DMS114 treated with DMSO at 0.1 percent for 48 hours (cell line): Measurements from ENCODE around the gene TBC1D22A.

ENCODE experiments used
- DNase-seq: peaks from one replicate; lab custom pipeline; 2025; ENCODE audit not compliant: unreplicated experiment; lab: John Stamatoyannopoulos, UW

Gene TBC1D22A

GRCh38 chr22:46947516-46948257 is 185.2 kb downstream of the TBC1D22A start:
- DNase-seq: no peak

- no peak for DNase-seq
Observed at GRCh38 chr22:46948411-46949144, 186.1 kb downstream of the TBC1D22A start.

- no peak for DNase-seq
Observed at GRCh38 chr22:46951350-46951749, 188.9 kb downstream of the TBC1D22A start.

GRCh38 chr22:46951973-46952372 is 189.5 kb downstream of the TBC1D22A start:
- DNase-seq: no peak

- no peak for DNase-seq
Observed at GRCh38 chr22:46953968-46954765, 191.7 kb downstream of the TBC1D22A start.

- no peak for DNase-seq
Observed at GRCh38 chr22:46954781-46955180, 192.3 kb downstream of the TBC1D22A start.

- DNase-seq: no peak
Observed at GRCh38 chr22:46956498-46957215, 194.2 kb downstream of the TBC1D22A start.

- DNase-seq: no peak
Observed at GRCh38 chr22:46957521-46957920, 195.1 kb downstream of the TBC1D22A start.

GRCh38 chr22:46958191-46958590 is 195.7 kb downstream of the TBC1D22A start:
- DNase-seq: no peak

GRCh38 chr22:46958658-46959057 is 196.2 kb downstream of the TBC1D22A start:
- DNase-seq: no peak

GRCh38 chr22:46959369-46959768 is 196.9 kb downstream of the TBC1D22A start:
- DNase-seq: no peak

- no peak for DNase-seq
Observed at GRCh38 chr22:46961591-46962295, 199.3 kb downstream of the TBC1D22A start.

GRCh38 chr22:46962406-46962805 is 200.0 kb downstream of the TBC1D22A start:
- no peak for DNase-seq

- DNase-seq: no peak
Observed at GRCh38 chr22:46963672-46964545, 201.5 kb downstream of the TBC1D22A start.

GRCh38 chr22:46964773-46965550 is 202.5 kb downstream of the TBC1D22A start:
- no peak for DNase-seq

GRCh38 chr22:46965555-46966494 is 203.4 kb downstream of the TBC1D22A start:
- no peak for DNase-seq

GRCh38 chr22:46966495-46966845 is 204.0 kb downstream of the TBC1D22A start:
- DNase-seq: no peak

- no peak for DNase-seq
Observed at GRCh38 chr22:46966846-46967245, 204.4 kb downstream of the TBC1D22A start.
